Bronchial epithelial cell (primary cell): ENCODE measurements around the gene CYP27A1. TPM values are rescaled to one million over a fixed set of nuclear protein-coding genes. Genes with fewer than 3 reads are reported as not detected.
"Not testable (repeated sequence)": the region's sequence is repeated elsewhere in the genome, so short reads cannot be mapped to it uniquely, and the experiment has no call there.

Experiments used
- DNase-seq: peaks from one replicate; pipeline ENCODE4 v3.0.0-alpha.2; 2010; ENCODE audit warnings: low read depth
- FAIRE-seq: peaks from 2 replicates; lab custom pipeline; 2011; peaks lifted over from hg19 to GRCh38; lab: Jason Lieb, UNC
- H3K27me3 ChIP-seq: 2 replicates; pipeline ENCODE4 v1.5.1; 2011; ENCODE audit warnings: low read length; ENCODE audit not compliant: control insufficient read depth, insufficient read depth
- H3K36me3 ChIP-seq: 2 replicates; pipeline ENCODE4 v1.5.1; 2011; ENCODE audit warnings: low read length; ENCODE audit not compliant: control insufficient read depth, insufficient read depth
- H3K4me3 ChIP-seq: 2 replicates; pipeline ENCODE4 v1.5.1; 2011; ENCODE audit warnings: mild to moderate bottlenecking, low read depth, low read length, control low read depth
- total RNA-seq: library from RNA; depleted of rRNA; stranded (reverse); fragments of >200 nt; gene quantifications from 2 replicates; pipeline ENCODE4 v1.2.1, GENCODE V29; 2014
- TF ChIP-seq, protein P1 (sequence below): IDR thresholded peaks from 2 replicates; pipeline ENCODE4 v1.5.1; 2011; ENCODE audit warnings: mild to moderate bottlenecking, moderate library complexity, low read length, control low read depth, inconsistent platforms; ENCODE audit not compliant: insufficient read depth, severe bottlenecking

The CYP27A1 gene
- total RNA-seq, 1 donor from 2014 or later, result 0.26 TPM

DNA sequence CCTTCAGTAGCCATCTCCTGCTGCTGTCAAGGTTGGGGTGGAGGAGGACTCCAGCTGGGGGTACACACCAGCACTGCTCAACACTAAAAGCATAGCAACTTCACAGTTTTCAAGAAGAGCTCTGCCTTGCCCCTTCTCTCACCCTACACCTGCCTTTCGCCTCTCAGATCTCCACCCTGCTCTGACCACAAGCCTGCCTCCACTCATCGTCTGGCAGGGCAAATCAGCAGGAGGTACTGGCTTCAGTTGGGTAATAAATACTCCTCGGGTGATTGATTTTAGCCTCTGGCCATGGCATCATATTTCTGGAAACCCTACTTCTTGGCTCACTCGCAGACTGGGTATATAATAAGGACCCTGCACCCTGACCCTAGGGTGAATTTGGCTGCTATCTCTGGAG lies 52.7 kb downstream of the CYP27A1 start:
- Histone ChIP-seq H3K4me3 (no peak overlapping the region), H3K36me3 (no peaks in the 10 kb centered on the region), H3K27me3 (peaks cover 4% of the 10 kb centered on the region)
- no peak for DNase-seq
- no peak for FAIRE-seq
- TF ChIP-seq, protein P1, sequence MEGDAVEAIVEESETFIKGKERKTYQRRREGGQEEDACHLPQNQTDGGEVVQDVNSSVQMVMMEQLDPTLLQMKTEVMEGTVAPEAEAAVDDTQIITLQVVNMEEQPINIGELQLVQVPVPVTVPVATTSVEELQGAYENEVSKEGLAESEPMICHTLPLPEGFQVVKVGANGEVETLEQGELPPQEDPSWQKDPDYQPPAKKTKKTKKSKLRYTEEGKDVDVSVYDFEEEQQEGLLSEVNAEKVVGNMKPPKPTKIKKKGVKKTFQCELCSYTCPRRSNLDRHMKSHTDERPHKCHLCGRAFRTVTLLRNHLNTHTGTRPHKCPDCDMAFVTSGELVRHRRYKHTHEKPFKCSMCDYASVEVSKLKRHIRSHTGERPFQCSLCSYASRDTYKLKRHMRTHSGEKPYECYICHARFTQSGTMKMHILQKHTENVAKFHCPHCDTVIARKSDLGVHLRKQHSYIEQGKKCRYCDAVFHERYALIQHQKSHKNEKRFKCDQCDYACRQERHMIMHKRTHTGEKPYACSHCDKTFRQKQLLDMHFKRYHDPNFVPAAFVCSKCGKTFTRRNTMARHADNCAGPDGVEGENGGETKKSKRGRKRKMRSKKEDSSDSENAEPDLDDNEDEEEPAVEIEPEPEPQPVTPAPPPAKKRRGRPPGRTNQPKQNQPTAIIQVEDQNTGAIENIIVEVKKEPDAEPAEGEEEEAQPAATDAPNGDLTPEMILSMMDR, result no peak

DNA sequence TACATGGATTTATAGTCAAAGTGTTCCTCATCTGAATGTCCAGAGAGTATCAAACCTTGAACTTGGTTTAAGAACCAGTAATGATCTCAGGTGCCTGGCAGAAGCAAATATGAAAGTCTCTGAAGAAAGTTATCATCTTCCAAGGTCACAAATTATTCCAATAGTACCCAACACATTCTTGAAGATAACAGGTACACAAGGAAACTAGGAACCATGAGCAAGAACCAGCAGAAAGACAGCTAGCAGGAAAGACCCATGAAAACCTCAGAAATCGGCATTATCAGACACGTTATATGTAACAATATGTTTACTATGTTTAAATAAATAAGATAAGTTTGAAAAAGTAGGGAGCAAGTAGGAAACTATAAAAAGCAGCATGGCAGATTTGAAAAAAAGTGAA lies 55.5 kb downstream of the CYP27A1 start:
- Histone ChIP-seq H3K27me3 (peaks cover 4% of the 10 kb centered on the region), H3K36me3 (no peaks in the 10 kb centered on the region), H3K4me3 (no peak overlapping the region)
- TF ChIP-seq, protein P1, result no peak
- DNase-seq, result no peak
- no peak for FAIRE-seq

DNA sequence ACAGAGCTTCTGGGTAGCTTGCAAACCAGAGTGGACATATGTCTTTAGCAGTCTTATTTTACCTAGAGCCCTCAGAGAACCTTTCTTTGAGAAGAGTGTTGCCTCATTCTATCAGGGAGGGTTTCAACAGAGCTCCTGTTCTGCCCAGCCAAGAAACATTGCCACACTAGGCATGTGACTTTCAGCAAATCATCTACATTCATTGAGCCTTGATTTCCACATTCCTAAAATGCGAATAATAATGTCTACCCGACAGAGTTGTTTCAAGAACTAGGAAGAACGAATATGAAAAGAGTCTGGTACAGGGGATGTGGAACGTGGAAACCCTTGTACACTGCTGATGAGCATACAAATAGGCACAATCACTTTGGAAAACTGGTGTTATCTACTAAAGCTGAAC lies 57.5 kb downstream of the CYP27A1 start:
- Histone ChIP-seq H3K27me3 (peaks cover 4% of the 10 kb centered on the region), H3K36me3 (no peaks in the 10 kb centered on the region), H3K4me3 (no peak overlapping the region)
- DNase-seq (peak; percentile 73), FAIRE-seq (peak; percentile 93)
- TF ChIP-seq, protein P1, result no peak

DNA sequence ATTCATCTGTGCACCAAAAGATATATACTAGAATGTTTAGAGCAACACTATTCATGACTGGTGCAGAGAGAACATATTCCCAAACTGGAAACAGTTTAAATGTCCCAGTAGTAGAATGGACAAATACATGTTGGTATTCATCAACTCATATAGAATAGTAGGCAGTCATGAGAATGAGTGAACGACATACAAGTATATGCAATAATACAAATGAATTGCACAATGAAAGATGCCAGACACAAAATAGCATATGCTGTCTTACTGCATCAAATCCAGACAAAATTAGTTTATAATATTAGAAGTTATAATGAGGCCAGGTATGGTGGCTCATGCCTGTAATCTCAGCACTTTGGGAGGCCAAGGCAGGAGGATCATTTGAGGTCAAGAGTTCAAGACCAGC lies 57.9 kb downstream of the CYP27A1 start:
- Histone ChIP-seq H3K4me3 (no peak overlapping the region), H3K36me3 (no peaks in the 10 kb centered on the region), H3K27me3 (peaks cover 1% of the 10 kb centered on the region)
- FAIRE-seq (no peak), DNase-seq (no peak)
- TF ChIP-seq, protein P1, result no peak

DNA sequence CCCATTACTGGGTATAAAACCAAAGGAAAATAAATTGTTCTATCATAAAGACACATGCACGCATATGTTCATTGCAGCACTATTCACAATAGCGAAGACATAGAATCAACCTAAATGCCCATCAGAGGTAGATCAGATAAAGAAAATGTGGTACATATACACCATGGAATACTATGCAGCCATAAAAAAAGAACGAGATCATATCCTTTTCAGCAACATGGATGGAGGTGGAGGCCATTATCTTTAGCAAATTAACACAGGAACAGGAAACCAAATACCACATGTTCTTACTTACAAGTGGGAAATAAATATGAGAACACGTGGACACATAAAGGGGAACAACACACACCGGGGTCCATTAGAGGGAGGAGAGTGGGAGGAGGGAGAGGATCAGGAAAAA lies 62.4 kb downstream of the CYP27A1 start:
- H3K4me3 ChIP-seq, H3K27me3 ChIP-seq, H3K36me3 ChIP-seq, DNase-seq, FAIRE-seq: not testable (repeated sequence)

DNA sequence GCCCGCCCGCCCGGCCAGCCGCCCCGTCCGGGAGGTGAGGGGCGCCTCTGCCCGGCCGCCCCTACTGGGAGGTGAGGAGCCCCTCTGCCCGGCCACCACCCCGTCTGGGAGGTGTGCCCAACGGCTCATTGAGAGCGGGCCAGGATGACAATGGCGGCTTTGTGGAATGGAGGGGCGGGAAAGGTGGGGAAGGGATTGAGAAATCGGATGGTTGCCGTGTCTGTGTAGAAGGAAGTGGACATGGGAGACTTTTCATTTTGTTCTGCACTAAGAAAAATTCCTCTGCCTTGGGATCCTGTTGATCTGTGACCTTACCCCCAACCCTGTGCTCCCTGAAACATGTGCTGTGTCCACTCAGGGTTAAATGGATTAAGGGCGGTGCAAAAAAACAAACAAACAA lies 65.0 kb downstream of the CYP27A1 start:
- H3K4me3 ChIP-seq, DNase-seq, H3K27me3 ChIP-seq, H3K36me3 ChIP-seq, FAIRE-seq: not testable (repeated sequence)

DNA sequence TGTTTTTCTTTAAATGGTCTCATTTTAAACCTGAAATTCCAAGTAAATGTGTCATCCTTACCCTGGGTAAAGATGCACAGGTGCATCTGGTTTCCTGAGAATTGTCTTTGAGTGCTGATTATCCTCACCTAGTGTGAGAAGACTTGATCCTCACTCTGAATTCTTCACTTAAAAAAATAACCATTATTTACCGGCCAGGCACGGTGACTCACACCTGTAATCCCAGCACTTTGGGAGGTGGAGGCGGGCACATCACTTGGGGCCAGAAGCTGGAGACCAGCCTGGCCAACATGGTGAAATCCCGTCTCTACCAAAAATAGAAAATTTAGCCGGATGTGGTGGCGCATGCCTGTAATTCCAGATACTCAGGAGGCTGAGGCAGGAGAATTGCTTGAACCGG lies 67.8 kb downstream of the CYP27A1 start:
- FAIRE-seq (no peak), DNase-seq (peak; percentile 35)
- TF ChIP-seq, protein P1, result no peak
- no peaks in the 10 kb centered on the region for H3K36me3 ChIP-seq
- no peak overlapping the region for H3K4me3 ChIP-seq
- peaks cover 3% of the 10 kb centered on the region for H3K27me3 ChIP-seq
